Activated T-cell treated with anti-CD3 and anti-CD28 coated beads, Interleukin-2, amount 50 U/mL, for 72 hours (primary cell): ENCODE data around the gene ZNF408. TPM values are rescaled to one million over a fixed set of nuclear protein-coding genes. Genes with fewer than 3 reads are reported as not detected.
"Not testable (repeated sequence)": the region's sequence is repeated elsewhere in the genome, so short reads cannot be mapped to it uniquely, and the experiment has no call there.

Experiments used
- ATAC-seq, 2 donors: fragments of 150-1000 bp; cut with Tn5 transposase; replicated peaks in 1 of 2; 2 replicates each; pipeline ENCODE4 v1.10.0; 2021; ENCODE audit warnings: moderate library complexity in 2 of 2, mild to moderate bottlenecking in 1 of 2
- DNase-seq, 2 donors: peaks; one replicate each; pipeline ENCODE4 v3.0.0; 2021 to 2022; ENCODE audit warnings: mixed read lengths in 1 of 2
- H3K27ac Mint-ChIP-seq: one replicate; pipeline ENCODE4 v1.8.0; 2022; ENCODE audit warnings: mild to moderate bottlenecking, moderate library complexity, mixed read lengths
- H3K27me3 Mint-ChIP-seq: one replicate; pipeline ENCODE4 v1.8.0; 2022; ENCODE audit warnings: low read depth, mixed read lengths
- H3K36me3 Mint-ChIP-seq, 2 donors: one replicate each; pipeline ENCODE4 v1.8.0; 2022; ENCODE audit warnings: mixed read lengths in 2 of 2, mild to moderate bottlenecking in 1 of 2; ENCODE audit not compliant: insufficient read depth in 2 of 2
- H3K4me1 Mint-ChIP-seq: one replicate; pipeline ENCODE4 v1.8.0; 2022; ENCODE audit warnings: low read depth, mixed read lengths
- H3K4me3 Mint-ChIP-seq, 2 donors: one replicate each; pipeline ENCODE4 v1.8.0; 2022; ENCODE audit warnings: mild to moderate bottlenecking in 2 of 2, mixed read lengths in 2 of 2, moderate library complexity in 2 of 2
- H3K9me3 Mint-ChIP-seq, 2 donors: one replicate each; pipeline ENCODE4 v1.8.0; 2022; ENCODE audit warnings: mixed read lengths in 2 of 2
- total RNA-seq, 2 donors: library from RNA; stranded (reverse); gene quantifications; one replicate each; pipeline ENCODE4 v1.2.3, GENCODE V29; 2022

Gene ZNF408
- total RNA-seq, 2 donors from 2014 or later = 17.8 to 18.2 TPM

- peaks cover 5 to 13% of the 10 kb centered on the region in 2 donors for H3K36me3 Mint-ChIP-seq
- no peaks in the 10 kb centered on the region for H3K9me3 Mint-ChIP-seq
- H3K27ac Mint-ChIP-seq = no peak overlapping the region
- ATAC-seq (no peak), DNase-seq (no peak)
- no peaks in the 10 kb centered on the region for H3K27me3 Mint-ChIP-seq
- H3K4me3 Mint-ChIP-seq = no peak overlapping the region
- peaks cover 54% of the 10 kb centered on the region for H3K4me1 Mint-ChIP-seq
Observed at GRCh38 chr11:46669711-46670139, 31.1 kb upstream of the ZNF408 start.

DNA sequence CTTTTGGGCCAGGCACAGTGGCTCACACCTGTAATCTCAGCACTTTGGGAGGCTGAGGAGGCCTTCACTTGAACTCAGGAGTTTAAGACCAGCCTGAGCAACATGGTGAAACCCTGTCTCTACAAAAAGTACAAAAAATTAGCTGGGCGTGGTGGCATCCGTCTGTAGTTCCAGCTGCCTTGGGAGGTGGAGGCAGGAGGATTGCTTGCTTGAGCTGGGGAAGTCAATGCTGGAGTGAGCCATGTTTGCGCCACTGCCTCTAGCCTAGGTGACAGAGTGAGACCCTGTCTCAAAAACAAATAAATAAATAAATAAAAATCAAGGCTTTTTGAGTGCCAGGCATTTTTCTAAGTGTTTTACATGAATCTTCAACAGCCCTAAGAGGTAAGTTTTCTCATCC lies 30.3 kb upstream of the ZNF408 start:
- not testable (repeated sequence) for ATAC-seq, DNase-seq, H3K27me3 Mint-ChIP-seq, H3K27ac Mint-ChIP-seq, H3K9me3 Mint-ChIP-seq
- peak overlapping the region in 1 of 2 donors; percentile 27 for H3K4me3 Mint-ChIP-seq
- peaks cover 5 to 10% of the 10 kb centered on the region in 2 donors for H3K36me3 Mint-ChIP-seq
- peaks cover 60% of the 10 kb centered on the region for H3K4me1 Mint-ChIP-seq

- Mint-ChIP-seq H3K27me3 (no peaks in the 10 kb centered on the region), H3K4me3 (peak overlapping the region in 1 of 2 donors; percentile 45), H3K9me3 (no peaks in the 10 kb centered on the region), H3K27ac (peak overlapping the region; percentile 43), H3K4me1 (peaks cover 72% of the 10 kb centered on the region), H3K36me3 (peaks cover 5 to 7% of the 10 kb centered on the region in 2 donors)
- no peak for ATAC-seq
- DNase-seq = no peak
Observed at GRCh38 chr11:46671958-46672315, 28.9 kb upstream of the ZNF408 start.

DNA sequence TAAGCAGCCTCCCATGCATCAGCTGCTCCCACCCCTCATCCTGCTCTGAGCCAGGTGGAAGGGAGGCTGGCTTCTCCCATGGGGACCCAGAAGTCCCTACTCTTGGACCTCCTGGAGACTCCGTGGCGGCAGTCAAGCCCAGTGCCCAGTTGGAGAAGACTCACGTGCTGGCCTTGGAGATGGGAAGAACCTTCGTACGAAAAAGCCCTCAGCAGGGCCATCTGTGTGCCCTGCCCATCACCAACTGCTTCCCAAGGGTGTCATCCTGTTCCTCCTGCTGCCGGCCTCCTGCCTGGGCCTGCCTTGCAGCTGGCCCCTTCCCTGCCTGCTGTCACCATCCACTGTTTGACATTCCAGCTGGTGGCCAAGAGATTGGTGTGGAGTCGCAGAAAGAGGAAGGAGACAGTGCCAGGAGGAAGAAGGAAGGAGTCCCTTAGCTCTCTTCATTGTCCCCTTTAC lies 28.4 kb upstream of the ZNF408 start:
- Mint-ChIP-seq H3K9me3 (no peaks in the 10 kb centered on the region), H3K4me3 (peak overlapping the region in 1 of 2 donors; percentile 45), H3K4me1 (peaks cover 76% of the 10 kb centered on the region), H3K36me3 (peaks cover 5 to 8% of the 10 kb centered on the region in 2 donors), H3K27ac (peak overlapping the region; percentile 82), H3K27me3 (no peaks in the 10 kb centered on the region)
- DNase-seq (no peak), ATAC-seq (no peak)

GRCh38 chr11:46673713-46674462 lies 26.9 kb upstream of the ZNF408 start:
- Mint-ChIP-seq H3K36me3 (peaks cover 7 to 9% of the 10 kb centered on the region in 2 donors), H3K4me3 (no peak overlapping the region), H3K4me1 (peaks cover 82% of the 10 kb centered on the region), H3K27ac (no peak overlapping the region), H3K9me3 (no peaks in the 10 kb centered on the region), H3K27me3 (no peaks in the 10 kb centered on the region)
- no peak for DNase-seq
- ATAC-seq = no peak

DNA sequence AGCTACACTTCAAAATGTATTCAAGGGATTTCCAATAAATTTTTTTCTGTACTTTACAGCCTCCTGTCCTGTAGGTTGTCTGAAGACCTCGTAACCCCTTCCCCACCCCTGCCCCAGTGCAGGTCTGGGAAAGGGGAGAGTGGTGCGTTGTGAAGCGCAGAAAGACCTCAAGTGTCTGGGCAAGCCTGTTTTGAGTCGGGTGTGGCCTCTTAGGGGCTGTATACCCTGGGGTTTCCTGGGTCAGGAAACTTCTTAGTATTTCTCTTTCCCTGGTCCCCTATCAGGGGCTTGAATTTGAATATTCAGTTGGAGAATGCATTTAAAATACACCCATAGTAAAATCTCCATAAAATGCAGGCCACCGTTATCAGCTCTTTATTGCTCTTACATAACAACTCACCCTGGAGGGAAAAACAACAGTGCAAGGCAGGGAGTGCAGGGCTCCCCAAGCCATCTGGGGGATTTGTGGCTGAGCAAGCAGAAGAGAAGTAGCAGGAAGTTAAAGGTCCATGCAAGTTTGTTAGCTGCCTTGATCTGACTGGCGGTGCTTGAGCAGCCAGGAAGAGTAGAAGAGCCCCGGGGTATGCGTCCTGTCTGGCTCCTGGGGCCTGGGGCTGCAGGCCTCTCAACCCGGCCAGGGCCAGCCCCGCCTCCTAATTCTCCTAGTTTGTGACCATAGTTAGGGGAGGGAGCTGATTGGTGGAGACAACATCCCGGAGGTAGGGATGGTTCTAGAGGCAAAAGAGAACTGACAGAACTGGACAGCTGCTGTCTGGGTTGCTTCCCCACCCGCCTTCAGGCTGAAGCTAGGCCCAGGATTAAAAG lies 26.2 kb upstream of the ZNF408 start:
- H3K4me1 Mint-ChIP-seq = peaks cover 74% of the 10 kb centered on the region
- peak overlapping the region; percentile 41 for H3K27ac Mint-ChIP-seq

DNA sequence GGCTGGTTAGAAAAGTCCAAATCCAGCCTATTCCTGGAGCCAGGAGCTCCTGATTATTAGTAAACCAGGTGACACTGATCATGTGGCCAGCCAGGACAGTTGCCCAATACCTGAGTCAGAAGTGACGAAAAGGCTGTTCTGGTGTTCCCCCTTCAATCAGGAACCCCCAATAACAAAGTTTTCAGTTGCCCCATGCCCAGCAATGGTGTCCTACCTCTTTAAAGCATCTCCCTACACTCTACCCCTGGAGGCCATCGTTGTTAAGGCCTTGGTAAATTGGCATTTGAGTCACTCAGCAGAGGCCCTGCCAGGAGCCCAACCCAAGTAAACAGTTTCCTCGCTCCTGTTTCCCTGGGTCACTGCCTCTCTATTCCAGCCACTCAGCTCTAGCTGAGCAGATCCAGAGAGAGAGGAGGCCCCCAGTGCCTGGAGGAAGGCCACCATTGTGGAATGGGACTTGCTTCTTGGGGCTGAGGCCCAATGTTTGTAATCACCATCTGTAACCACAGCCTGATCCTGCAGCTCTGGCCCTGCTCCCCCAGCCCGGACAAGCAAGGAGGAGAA lies 25.5 kb upstream of the ZNF408 start:
- Mint-ChIP-seq H3K27ac (peak overlapping the region; percentile 41), H3K36me3 (peaks cover 4 to 9% of the 10 kb centered on the region in 2 donors), H3K27me3 (no peaks in the 10 kb centered on the region), H3K4me1 (peaks cover 68% of the 10 kb centered on the region), H3K9me3 (no peaks in the 10 kb centered on the region), H3K4me3 (no peak overlapping the region)
- DNase-seq = no peak
- ATAC-seq = no peak

More for the DNA sequence above, 26.2 kb upstream of the ZNF408 start:
- Mint-ChIP-seq H3K27me3 (no peaks in the 10 kb centered on the region), H3K36me3 (peaks cover 5 to 9% of the 10 kb centered on the region in 2 donors), H3K9me3 (no peaks in the 10 kb centered on the region), H3K4me3 (no peak overlapping the region)
- DNase-seq = no peak
- ATAC-seq = no peak

GRCh38 chr11:46675949-46676348 lies 24.9 kb upstream of the ZNF408 start:
- H3K27ac Mint-ChIP-seq = peak overlapping the region; percentile 41

GRCh38 chr11:46676436-46677158 lies 24.2 kb upstream of the ZNF408 start:
- Mint-ChIP-seq H3K36me3 (peaks cover 4 to 8% of the 10 kb centered on the region in 2 donors), H3K9me3 (no peaks in the 10 kb centered on the region), H3K27ac (peak overlapping the region; percentile 69), H3K4me1 (peaks cover 55% of the 10 kb centered on the region), H3K27me3 (no peaks in the 10 kb centered on the region), H3K4me3 (no peak overlapping the region)
- ATAC-seq (no peak), DNase-seq (no peak)

More at GRCh38 chr11:46675949-46676348, 24.9 kb upstream of the ZNF408 start:
- H3K9me3 Mint-ChIP-seq = no peaks in the 10 kb centered on the region
- ATAC-seq = no peak
- peaks cover 4 to 9% of the 10 kb centered on the region in 2 donors for H3K36me3 Mint-ChIP-seq
- no peak overlapping the region for H3K4me3 Mint-ChIP-seq
- H3K4me1 Mint-ChIP-seq = peaks cover 62% of the 10 kb centered on the region
- no peaks in the 10 kb centered on the region for H3K27me3 Mint-ChIP-seq
- no peak for DNase-seq

DNA sequence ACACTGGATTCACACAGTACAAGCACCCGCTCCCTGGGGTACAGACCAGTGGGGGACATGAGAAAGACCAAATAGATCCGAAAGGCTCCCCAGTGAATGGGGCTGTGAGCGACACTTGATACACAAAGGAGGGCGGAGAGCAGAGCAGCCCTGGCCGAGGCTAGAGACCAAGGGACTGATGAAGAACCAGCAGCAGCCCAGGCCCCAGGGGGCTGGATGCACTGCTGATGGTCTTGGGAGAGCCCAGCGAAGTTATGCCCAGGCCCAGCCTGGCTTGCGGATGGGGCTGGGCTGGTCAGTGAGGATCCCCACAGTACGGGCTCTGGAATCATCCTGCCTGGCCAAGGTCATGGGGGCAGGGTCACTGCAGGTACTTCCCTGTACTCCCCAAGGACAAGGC lies 23.7 kb upstream of the ZNF408 start:
- Mint-ChIP-seq H3K9me3 (no peaks in the 10 kb centered on the region), H3K36me3 (peaks cover 4 to 8% of the 10 kb centered on the region in 2 donors), H3K4me1 (peaks cover 50% of the 10 kb centered on the region), H3K27ac (peak overlapping the region; percentile 69), H3K27me3 (no peaks in the 10 kb centered on the region), H3K4me3 (no peak overlapping the region)
- DNase-seq = no peak
- ATAC-seq = no peak

- no peaks in the 10 kb centered on the region for H3K9me3 Mint-ChIP-seq
- DNase-seq = no peak
- peak; percentile 14 to 20 for ATAC-seq
- H3K36me3 Mint-ChIP-seq = peaks cover 1 to 5% of the 10 kb centered on the region in 2 donors
- H3K4me3 Mint-ChIP-seq = no peak overlapping the region
- H3K27me3 Mint-ChIP-seq = no peaks in the 10 kb centered on the region
- H3K27ac Mint-ChIP-seq = no peak overlapping the region
- peaks cover 40% of the 10 kb centered on the region for H3K4me1 Mint-ChIP-seq
Observed at GRCh38 chr11:46677991-46678740, 22.7 kb upstream of the ZNF408 start.

- ATAC-seq (no peak), DNase-seq (no peak)
- H3K4me3 Mint-ChIP-seq = no peak overlapping the region
- no peak overlapping the region for H3K27ac Mint-ChIP-seq
- peaks cover 39% of the 10 kb centered on the region for H3K4me1 Mint-ChIP-seq
- no peaks in the 10 kb centered on the region for H3K9me3 Mint-ChIP-seq
- H3K27me3 Mint-ChIP-seq = no peaks in the 10 kb centered on the region
- peaks cover 1 to 5% of the 10 kb centered on the region in 2 donors for H3K36me3 Mint-ChIP-seq
Observed at GRCh38 chr11:46678741-46679130, 22.1 kb upstream of the ZNF408 start.
